HCT116 (cell line): Measurements from ENCODE around the gene FBXO46. TPM values are rescaled to one million over a fixed set of nuclear protein-coding genes. Genes with fewer than 3 reads are reported as not detected.

Experiments
- ATAC-seq: fragments of 200-7000 bp; cut with Tn5 transposase; 2 replicates; pipeline ENCODE4 v1.9.1; 2020; ENCODE audit warnings: mild to moderate bottlenecking, moderate library complexity
- BruUV-seq: library from RNA; stranded (reverse); fragments of 400-500 nt; replicated peaks from 2 replicates; lab custom pipeline; 2021; lab: Mats Ljungman, UMichigan
- CTCF ChIA-PET: fragments of 300-600 bp; sonication (Branson Sonifier 250); formaldehyde crosslinking; loops from one replicate; lab custom pipeline; 2021; ENCODE audit warnings: antibody characterized with exemption; lab: Charles Lee
- POLR2A ChIA-PET: fragments of 300-600, 350-600 bp; sonication (Branson Sonifier 250); formaldehyde crosslinking; loops from one replicate; lab custom pipeline; 2021; ENCODE audit warnings: antibody characterized with exemption; lab: Charles Lee
- RAD21 ChIA-PET, 2 experiments: fragments of 300-600 bp; sonication (Branson Sonifier 250); formaldehyde crosslinking; loops; one replicate each; lab custom pipeline; 2023; ENCODE audit warnings: low total read pairs in 2 of 2; ENCODE audit not compliant: uncharacterized antibody in 2 of 2, unreplicated experiment in 2 of 2, low non-redundant PET in 1 of 2; lab: Charles Lee
- DNase-seq: peaks from one replicate; pipeline ENCODE4 v3.0.0-alpha.2; 2010; ENCODE audit warnings: low read depth, low spot score
- H2AFZ ChIP-seq: fragments of 200-600 bp; shearing (Covaris generic), sonication (generic); 2 replicates; pipeline ENCODE4 v1.6.1; 2017; ENCODE audit warnings: low read depth, mixed run types, mixed read lengths, antibody characterized with exemption, low read length; ENCODE audit not compliant: poor library complexity, severe bottlenecking
- H3K27ac ChIP-seq: 2 replicates; pipeline ENCODE4 v1.5.1; 2012; ENCODE audit warnings: low read depth, low read length
- H3K27me3 ChIP-seq: fragments of 200-600 bp; sonication (generic); 2 replicates; pipeline ENCODE4 v1.6.1; 2016; ENCODE audit warnings: mixed run types, low read length, mixed read lengths; ENCODE audit not compliant: insufficient read depth
- H3K36me3 ChIP-seq, 2 experiments: fragments of 200-500 bp in 1 of 2; fragments of 200-600 bp in 1 of 2; sonication (Bioruptor generic) in 1 of 2; sonication (generic) in 1 of 2; 2 replicates each; pipeline versions ENCODE4 v1.5.1 to v1.6.1; 2014 to 2016; ENCODE audit warnings: low read length in 2 of 2, inconsistent platforms in 1 of 2, mixed read lengths in 1 of 2, mixed run types in 1 of 2; ENCODE audit not compliant: insufficient read depth in 2 of 2, control insufficient read depth in 1 of 2
- H3K4me1 ChIP-seq, 2 experiments: fragments of 200-600 bp in 1 of 2; sonication (generic) in 1 of 2; 2 replicates each; pipeline versions ENCODE4 v1.5.1 to v1.6.1; 2012 to 2017; ENCODE audit warnings: low read length in 2 of 2, inconsistent platforms in 1 of 2, mild to moderate bottlenecking in 1 of 2, mixed read lengths in 1 of 2, mixed run types in 1 of 2, moderate library complexity in 1 of 2; ENCODE audit not compliant: insufficient read depth in 2 of 2, control insufficient read depth in 1 of 2
- H3K4me2 ChIP-seq: fragments of 200-600 bp; sonication (generic); 2 replicates; pipeline ENCODE4 v1.6.1; 2017; ENCODE audit warnings: mixed run types, low read length, mixed read lengths
- H3K4me3 ChIP-seq, 2 experiments: fragments of 200-600 bp in 1 of 2; sonication (generic) in 1 of 2; replicated peaks in 1 of 2; 2 replicates each; pipeline ENCODE4 v1.5.1; 2011 to 2016; ENCODE audit warnings: low read length in 2 of 2, control low read depth in 1 of 2, low read depth in 1 of 2, mild to moderate bottlenecking in 1 of 2, mixed read lengths in 1 of 2, mixed run types in 1 of 2
- H3K79me2 ChIP-seq: fragments of 200-600 bp; sonication (generic); 2 replicates; pipeline ENCODE4 v1.6.1; 2017; ENCODE audit warnings: mild to moderate bottlenecking, mixed run types, low read length, moderate library complexity, mixed read lengths; ENCODE audit not compliant: insufficient read depth
- H3K9ac ChIP-seq: fragments of 200-600 bp; sonication (generic); 2 replicates; pipeline ENCODE4 v1.6.1; 2016; ENCODE audit warnings: low read length, mixed read lengths
- H3K9me2 ChIP-seq: fragments of 200-600 bp; sonication (generic), shearing (Covaris generic); 2 replicates; pipeline ENCODE4 v1.6.1; 2017; ENCODE audit warnings: mixed run types, mild to moderate bottlenecking, moderate library complexity; ENCODE audit not compliant: insufficient read depth
- H3K9me3 ChIP-seq, 2 experiments: fragments of 200-500 bp in 1 of 2; fragments of 200-600 bp in 1 of 2; sonication (Bioruptor generic) in 1 of 2; sonication (generic) in 1 of 2; 2 replicates each; pipeline ENCODE4 v1.6.1; 2014 to 2017; ENCODE audit warnings: low read length in 2 of 2, mixed read lengths in 2 of 2, inconsistent platforms in 1 of 2, low read depth in 1 of 2, mild to moderate bottlenecking in 1 of 2, mixed run types in 1 of 2, moderate library complexity in 1 of 2; ENCODE audit not compliant: control insufficient read depth in 1 of 2, insufficient read depth in 1 of 2
- H4K20me1 ChIP-seq: fragments of 200-600 bp; sonication (generic), shearing (Covaris generic); 2 replicates; pipeline ENCODE4 v1.6.1; 2017; ENCODE audit warnings: mixed run types, mild to moderate bottlenecking, moderate library complexity; ENCODE audit not compliant: insufficient read depth
- EGR1 ChIP-seq: IDR thresholded peaks from 2 replicates; pipeline ENCODE4 v1.6.1; 2012; ENCODE audit warnings: low read depth
- POLR2AphosphoS5 ChIP-seq: IDR thresholded peaks from 2 replicates; pipeline ENCODE4 v1.6.1; 2011; ENCODE audit warnings: mild to moderate bottlenecking, low read depth, low read length, moderate library complexity
- SIN3A ChIP-seq: IDR thresholded peaks from 2 replicates; pipeline ENCODE4 v1.6.1; 2012; ENCODE audit warnings: low read depth
- ZNF274 ChIP-seq: fragments of 200-500 bp; sonication (Bioruptor generic); IDR thresholded peaks from 2 replicates; pipeline ENCODE4 v1.6.1; 2014; ENCODE audit warnings: mild to moderate bottlenecking, low read depth, low read length, inconsistent platforms
- intact Hi-C: fragments of 100-400 bp; cut with micrococcal nuclease; formaldehyde crosslinking; loops from 2 replicates; pipeline ENCODE4 v1.10.0; 2022
- total RNA-seq: library from RNA; stranded (reverse); gene quantifications from one replicate; pipeline ENCODE4 v1.2.1, GENCODE V29; 2021; ENCODE audit not compliant: unreplicated experiment

FBXO46 gene
- total RNA-seq, 1 experiment from 2014 or later, result 31.7 TPM

DNA sequence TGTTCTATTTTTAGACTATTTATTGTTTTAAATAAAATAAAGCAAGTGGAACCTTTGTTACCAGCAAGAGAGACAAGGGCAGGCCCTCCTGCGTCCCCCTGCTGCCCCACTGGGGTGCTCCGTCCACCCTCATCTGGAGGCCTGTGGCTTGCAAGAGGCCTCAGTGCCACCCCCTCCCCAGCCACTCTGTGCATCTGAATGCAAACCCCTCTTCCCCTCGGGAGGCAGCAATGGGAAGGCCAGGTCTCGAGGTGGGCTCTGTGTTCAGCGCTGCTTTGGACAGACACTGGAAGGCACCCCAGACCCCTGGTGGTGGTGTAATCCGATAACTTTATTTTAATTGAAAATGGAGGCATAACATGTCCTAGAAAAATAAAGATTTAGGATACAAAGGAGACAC lies 33.8 kb upstream of the FBXO46 start:
- H3K27me3 ChIP-seq, result no peaks in the 10 kb centered on the region
- H3K79me2 ChIP-seq, result no peaks in the 10 kb centered on the region
- peaks cover 6 to 34% of the 10 kb centered on the region in 2 experiments; a peak in 3 of 4 replicates for H3K4me1 ChIP-seq
- RAD21 ChIA-PET, result no interaction called here
- DNase-seq (no peak), ATAC-seq (no peak)
- CTCF ChIA-PET, result interaction anchor here (1.1 kb wide), 1 partner anchor 14 kb away, joined by 4 read pairs; no protein-coding TSS in a partner anchor
- POLR2A ChIA-PET, result no interaction called here
- H3K4me2 ChIP-seq, result no peak overlapping the region
- no peaks in the 10 kb centered on the region for H3K9me3 ChIP-seq
- intact Hi-C loops, result no loop called here
- H4K20me1 ChIP-seq, result no peaks in the 10 kb centered on the region
- H3K9me2 ChIP-seq, result no peaks in the 10 kb centered on the region
- H2AFZ ChIP-seq, result no peak overlapping the region
- no TSS peak for BruUV-seq
- TF ChIP-seq POLR2AphosphoS5 (0 out of 2 replicates have a peak, but pooled peaks have one; percentile 11), SIN3A (no peak)
- TF ChIP-seq, all 23 proteins: peak for 1
- Histone ChIP-seq H3K36me3 (no peaks in the 10 kb centered on the region), H3K4me3 (no peak overlapping the region), H3K27ac (no peak overlapping the region), H3K9ac (no peak overlapping the region)

DNA sequence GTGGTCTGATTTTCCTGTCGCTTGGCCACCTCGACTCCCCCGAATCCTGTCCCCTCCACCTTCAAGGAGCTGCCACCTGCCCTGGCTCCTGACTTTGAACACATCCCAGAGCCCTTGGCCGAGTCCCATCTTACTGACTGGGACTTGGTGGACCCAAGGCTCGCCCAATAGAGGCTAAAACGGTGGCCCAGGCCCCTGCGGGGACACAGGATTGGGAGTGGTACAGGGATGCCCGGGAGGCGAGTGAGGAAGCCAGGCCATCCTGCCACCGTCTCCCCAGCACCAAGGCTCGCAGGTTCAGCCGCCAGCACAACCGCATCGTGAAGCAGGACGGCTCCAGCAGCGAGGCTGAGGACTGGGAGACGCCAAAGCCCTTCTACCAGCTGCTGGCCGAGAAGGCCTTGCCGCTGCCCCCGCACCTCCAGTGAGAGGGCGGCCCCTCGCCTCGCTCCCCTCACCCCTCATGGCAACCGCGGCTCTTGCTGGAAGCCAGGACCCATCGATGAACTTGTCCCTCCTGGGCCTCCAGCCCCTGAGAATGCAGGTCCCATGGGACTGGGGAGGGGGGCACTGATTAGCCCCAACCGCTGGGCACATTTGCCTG lies 33.1 kb upstream of the FBXO46 start:
- H3K9me3 ChIP-seq, result no peaks in the 10 kb centered on the region
- H3K9me2 ChIP-seq, result no peaks in the 10 kb centered on the region
- H3K9ac ChIP-seq, result no peak overlapping the region
- no TSS peak for BruUV-seq
- intact Hi-C loops, result no loop called here
- H3K79me2 ChIP-seq, result no peaks in the 10 kb centered on the region
- ChIA-PET CTCF (no interaction called here), POLR2A (no interaction called here), RAD21 (no interaction called here)
- no peaks in the 10 kb centered on the region for H3K36me3 ChIP-seq
- ATAC-seq, result no peak
- no peak overlapping the region for H2AFZ ChIP-seq
- no peak overlapping the region for H3K27ac ChIP-seq
- no peak for DNase-seq
- no peaks in the 10 kb centered on the region for H4K20me1 ChIP-seq
- H3K27me3 ChIP-seq, result no peaks in the 10 kb centered on the region
- TF ChIP-seq EGR1 (no peak), ZNF274 (no peak)
- no peak overlapping the region for H3K4me2 ChIP-seq
- no peak overlapping the region for H3K4me3 ChIP-seq
- H3K4me1 ChIP-seq, result peaks cover 6 to 31% of the 10 kb centered on the region in 2 experiments; a peak in 3 of 4 replicates
